ENCODE results near the gene RHOXF2.
A peak's percentile ranks its signal among the peaks of the same experiment; 100 is the strongest.

Gene RHOXF2

DNA sequence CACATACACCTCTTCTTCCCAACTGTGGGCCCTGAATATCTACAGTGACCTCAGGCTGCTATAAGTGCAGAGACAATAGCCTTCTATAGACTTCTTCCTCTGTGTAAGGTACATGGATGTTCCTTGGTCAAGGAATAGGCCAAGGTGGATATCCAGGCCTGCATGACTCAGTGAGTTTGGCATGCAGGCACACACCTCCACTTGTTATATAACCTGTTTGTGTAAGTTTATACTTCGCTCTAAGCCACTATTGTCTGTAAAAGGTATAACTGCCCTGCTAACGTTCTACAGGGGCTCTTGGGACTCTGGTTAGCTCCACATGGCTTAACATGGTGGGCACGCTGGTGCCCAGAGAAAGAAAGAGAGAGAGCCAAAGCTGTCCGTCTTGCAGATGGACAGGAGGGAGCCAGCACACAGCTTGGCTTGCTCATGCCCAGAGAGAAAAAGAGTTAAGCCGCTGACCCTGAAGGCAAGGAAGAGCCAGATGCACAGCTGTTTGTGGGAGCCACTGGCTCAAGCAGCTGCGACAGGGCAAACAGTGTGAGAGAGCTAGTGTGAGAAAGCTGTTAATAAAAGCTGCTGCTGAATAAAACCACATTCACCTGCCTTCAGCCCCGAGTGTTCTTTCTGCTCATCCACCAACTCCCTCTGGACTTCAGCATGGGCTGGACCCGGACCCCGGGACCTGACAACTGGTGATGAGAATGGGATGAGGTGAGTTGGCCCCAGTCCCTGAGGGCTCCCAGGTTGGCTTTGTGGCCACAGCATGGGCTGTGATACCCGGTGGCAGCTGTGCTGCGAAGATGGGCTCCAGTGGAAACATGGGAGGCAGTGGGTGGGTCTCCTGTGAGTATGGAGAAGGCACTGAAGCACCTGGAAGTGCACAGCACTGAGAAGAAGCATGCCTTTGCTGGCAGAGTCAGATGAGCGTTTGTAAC lies 47.7 kb downstream of the RHOXF2 start:
- peak; percentile 6 for DNase-seq

DNA sequence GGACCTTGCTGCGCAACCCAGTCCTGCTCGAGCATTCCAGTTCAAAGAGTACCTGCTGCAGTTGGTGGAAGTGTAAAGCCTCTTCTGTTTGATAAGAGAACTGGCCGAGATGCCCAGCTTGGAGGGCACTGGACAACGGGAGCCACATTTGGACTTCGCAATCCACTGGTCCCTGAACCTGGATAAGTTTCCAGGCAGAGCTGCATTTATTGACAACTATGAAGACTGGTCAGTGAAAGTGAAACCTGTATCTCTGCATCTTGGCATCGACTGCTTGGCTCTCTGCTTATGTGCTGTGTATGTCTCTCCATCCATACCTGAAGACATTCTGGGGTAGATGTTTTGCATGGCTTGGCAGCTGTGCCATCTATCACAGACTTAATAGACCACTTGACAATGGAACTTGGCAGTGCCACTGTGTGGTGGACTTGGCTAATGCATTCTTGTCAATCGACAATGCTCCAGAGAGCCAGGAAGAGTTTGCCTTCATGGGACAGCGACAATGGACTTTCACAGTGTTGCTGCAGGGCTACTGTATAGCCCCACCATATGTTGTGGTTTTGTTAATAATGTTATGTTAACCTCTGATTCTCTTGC lies 48.7 kb downstream of the RHOXF2 start:
- DNase-seq, result no peak

DNA sequence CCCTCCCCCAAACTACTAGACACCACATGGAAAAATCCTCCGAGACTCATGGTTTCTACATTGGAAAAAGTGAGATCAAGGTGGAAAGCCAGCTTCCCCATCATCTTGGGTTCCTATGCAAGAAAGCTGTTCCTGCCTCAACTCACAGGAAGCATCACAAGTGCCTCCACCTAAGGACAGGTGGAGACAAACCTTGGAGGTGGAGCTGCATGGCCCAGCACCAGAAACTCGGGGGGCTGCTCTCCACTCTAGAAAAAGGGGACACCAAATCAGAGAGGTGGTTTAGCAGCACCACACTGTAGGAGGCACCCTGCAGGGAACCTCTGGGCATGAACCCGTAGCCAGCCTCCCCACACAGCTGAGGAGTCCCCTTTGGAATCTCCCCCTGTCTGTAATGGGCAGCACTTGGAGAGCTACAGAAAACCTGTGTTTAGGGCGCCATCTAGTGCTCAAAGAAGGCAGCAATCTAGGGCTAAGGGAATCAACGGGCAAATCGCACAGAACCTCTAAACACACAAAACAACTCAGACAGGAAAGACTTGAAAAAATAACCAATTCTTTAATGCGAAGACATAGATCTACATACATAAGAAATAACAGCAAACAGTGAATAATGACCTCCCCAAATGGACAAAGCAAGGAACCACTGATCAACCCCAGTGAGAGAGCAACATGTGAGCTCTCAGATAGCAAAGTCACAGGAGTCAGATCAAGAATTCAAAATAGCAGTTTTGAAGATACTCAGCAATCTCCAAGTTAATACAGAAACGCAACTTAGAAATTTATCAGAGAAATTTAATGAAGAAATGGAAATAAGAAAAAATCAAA lies 55.2 kb downstream of the RHOXF2 start:
- DNase-seq, result peak; percentile 83
